Right lobe of liver (tissue), 6 donors: ENCODE results near the gene ATRX. TPM values are rescaled to one million over a fixed set of nuclear protein-coding genes. Genes with fewer than 3 reads are reported as not detected.
A peak's percentile ranks its signal among the peaks of the same experiment; 100 is the strongest.

Experiments used
- ATAC-seq, 4 donors: fragments of 200-7000 bp; cut with Tn5 transposase; one replicate each; pipeline ENCODE4 v1.9.1; 2020; ENCODE audit warnings: mild to moderate bottlenecking in 4 of 4, moderate library complexity in 4 of 4
- DNase-seq, 3 donors: peaks; one replicate each; pipeline ENCODE4 v3.0.0-alpha.2; 2020
- H3K27ac ChIP-seq, 3 donors: fragments of 200-600 bp; one replicate each; pipeline ENCODE4 v1.8.0; 2022
- H3K27me3 ChIP-seq, 2 donors: fragments of 200-600 bp; one replicate each; pipeline ENCODE4 v1.8.0; 2022
- H3K36me3 ChIP-seq, 4 donors: fragments of 200-600 bp; sonication (generic) in 1 of 4; one replicate each; pipeline versions ENCODE4 v1.5.1 to v1.8.0; 2017 to 2022; ENCODE audit warnings: control low read depth in 1 of 4
- H3K4me1 ChIP-seq, 4 donors: fragments of 200-600 bp; sonication (generic) in 1 of 4; one replicate each; pipeline versions ENCODE4 v1.5.1 to v1.8.0; 2017 to 2022; ENCODE audit warnings: control low read depth in 1 of 4
- H3K4me3 ChIP-seq, 3 donors: fragments of 200-600 bp; one replicate each; pipeline ENCODE4 v1.8.0; 2022
- H3K9me3 ChIP-seq, 4 donors: fragments of 200-600 bp; sonication (generic) in 1 of 4; one replicate each; pipeline versions ENCODE4 v1.5.1 to v1.8.0; 2017 to 2022; ENCODE audit warnings: control low read depth in 1 of 4
- POLR2A ChIP-seq: fragments of 450-650 bp; IDR thresholded peaks from one replicate; pipeline ENCODE4 v1.6.1; 2017; ENCODE audit warnings: antibody characterized with exemption, mild to moderate bottlenecking
- whole genome bisulfite sequencing: methylation state at CpG from one replicate; pipeline ENCODE4 v1.1.6; 2018; ENCODE audit warnings: low coverage, low lambda C conversion rate; ENCODE audit not compliant: insufficient coverage; ENCODE audit errors: missing lambda C conversion rate; 5-methylcytosine and 5-hydroxymethylcytosine counted together
- intact Hi-C, 2 donors: fragments of 100-400 bp; cut with DNase I; formaldehyde crosslinking; loops; one replicate each; pipeline versions ENCODE4 v1.11.2 to v1.14.1; 2022
- total RNA-seq, 6 experiments: library from RNA; depleted of rRNA in 2 of 6; stranded (reverse); fragments of >200 nt in 2 of 6; fragmentation: NEBNext Ultra II Directional in 3 of 6; extraction: Animal tissue kit (Norgen Biotek cat#: 25700) in 3 of 6; gene quantifications; one replicate each; pipeline versions ENCODE4 v1.1.0 to v1.2.4, GENCODE V29; 2016 to 2023
- TF ChIP-seq, protein P1 (sequence below), 4 donors: fragments of 200-600 bp in 3 of 4; fragments of 450-650 bp in 1 of 4; IDR thresholded peaks; one replicate each; pipeline versions ENCODE4 v1.5.1 to v1.8.0; 2016 to 2022; ENCODE audit warnings: antibody characterized with exemption in 4 of 4, mild to moderate bottlenecking in 2 of 4
- donor health status: DM: no; HTN: yes; CAD: no.
- donor health status: DM: no; HTN: no; CAD: no.
- donor health status: DM: no; HTN: no; CAD: no.
- donor health status: DM: no; HTN: yes; CAD: no.
- donor health status: DM: no; HTN: yes; CAD: no.

ATRX gene
- total RNA-seq, 6 experiments from 2014 or later, result 15.9 to 32.2 (median 21.3) TPM

DNA sequence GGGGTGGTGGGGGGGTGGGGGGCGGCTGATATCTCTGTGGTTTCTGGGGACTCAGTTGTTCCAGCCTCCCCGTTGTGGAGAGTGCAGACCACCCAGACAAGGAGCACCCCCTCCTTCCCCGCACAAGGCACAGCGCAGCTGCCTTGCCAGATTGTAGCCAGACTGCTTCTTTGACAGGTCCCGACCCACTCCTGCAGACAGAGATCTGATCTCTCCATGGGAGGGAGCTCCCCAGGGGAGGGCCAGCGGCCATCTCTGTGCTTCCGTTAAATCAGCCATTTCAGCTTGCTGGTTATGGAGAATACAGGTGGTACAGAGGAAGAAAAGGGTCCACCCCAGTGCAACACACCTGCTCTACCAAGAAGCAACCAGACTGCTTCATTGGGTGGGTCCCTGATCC lies 258.0 kb downstream of the ATRX start:
- ATAC-seq (peak in 1 of 4 donors; percentile 24), DNase-seq (no peak)
- Histone ChIP-seq H3K4me3 (no peak overlapping the region), H3K27ac (no peak overlapping the region), H3K36me3 (no peaks in the 10 kb centered on the region), H3K4me1 (no peaks in the 10 kb centered on the region), H3K27me3 (no peaks in the 10 kb centered on the region), H3K9me3 (no peaks in the 10 kb centered on the region)
- 100% methylated on average over 1 of the region's 7 CpGs for WGBS
- intact Hi-C loops, result no loop called here
- TF ChIP-seq POLR2A, result no peak
- TF ChIP-seq, protein P1, sequence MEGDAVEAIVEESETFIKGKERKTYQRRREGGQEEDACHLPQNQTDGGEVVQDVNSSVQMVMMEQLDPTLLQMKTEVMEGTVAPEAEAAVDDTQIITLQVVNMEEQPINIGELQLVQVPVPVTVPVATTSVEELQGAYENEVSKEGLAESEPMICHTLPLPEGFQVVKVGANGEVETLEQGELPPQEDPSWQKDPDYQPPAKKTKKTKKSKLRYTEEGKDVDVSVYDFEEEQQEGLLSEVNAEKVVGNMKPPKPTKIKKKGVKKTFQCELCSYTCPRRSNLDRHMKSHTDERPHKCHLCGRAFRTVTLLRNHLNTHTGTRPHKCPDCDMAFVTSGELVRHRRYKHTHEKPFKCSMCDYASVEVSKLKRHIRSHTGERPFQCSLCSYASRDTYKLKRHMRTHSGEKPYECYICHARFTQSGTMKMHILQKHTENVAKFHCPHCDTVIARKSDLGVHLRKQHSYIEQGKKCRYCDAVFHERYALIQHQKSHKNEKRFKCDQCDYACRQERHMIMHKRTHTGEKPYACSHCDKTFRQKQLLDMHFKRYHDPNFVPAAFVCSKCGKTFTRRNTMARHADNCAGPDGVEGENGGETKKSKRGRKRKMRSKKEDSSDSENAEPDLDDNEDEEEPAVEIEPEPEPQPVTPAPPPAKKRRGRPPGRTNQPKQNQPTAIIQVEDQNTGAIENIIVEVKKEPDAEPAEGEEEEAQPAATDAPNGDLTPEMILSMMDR (IDR thresholded peaks at IDR 0.05), result no peak

DNA sequence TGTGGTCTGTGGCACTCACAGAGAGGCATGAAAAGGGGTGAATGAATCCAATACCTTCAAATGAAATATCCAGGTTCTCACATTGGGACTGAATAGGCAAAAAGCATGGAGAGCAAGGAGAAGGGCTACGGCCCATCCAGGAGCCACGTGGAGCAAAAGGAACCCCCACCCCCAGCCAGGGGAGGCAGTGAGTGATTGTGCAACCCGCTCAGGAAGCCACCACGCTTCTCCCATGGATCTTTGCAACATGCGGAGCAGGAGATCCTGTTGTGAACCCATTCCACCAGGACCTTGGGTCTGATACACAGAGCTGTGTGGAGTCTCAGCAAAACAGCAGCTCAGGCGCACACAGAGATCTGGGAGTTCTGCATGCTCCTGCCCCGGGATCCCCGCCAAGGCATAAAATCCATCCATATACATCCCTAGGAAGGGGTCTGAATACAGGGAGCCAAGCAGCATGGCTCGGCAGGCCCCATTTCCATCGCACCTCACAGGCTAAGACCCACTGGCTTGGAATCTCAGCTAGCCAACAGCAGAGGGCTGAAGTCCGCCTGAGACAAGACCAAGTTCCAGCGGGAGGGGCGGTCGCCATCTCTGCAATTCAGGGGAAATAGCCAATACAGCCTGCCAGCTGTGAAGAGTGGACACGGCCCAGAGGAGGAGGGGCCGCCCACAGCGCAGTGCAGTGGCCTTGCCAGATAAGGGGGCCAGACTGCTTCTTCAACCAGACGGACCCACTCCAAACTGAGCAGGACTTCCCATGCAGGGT lies 258.6 kb downstream of the ATRX start:
- 50% methylated on average over 5 of the region's 18 CpGs for WGBS
- ATAC-seq, result peak in 2 of 4 donors; percentile 22 to 31

DNA sequence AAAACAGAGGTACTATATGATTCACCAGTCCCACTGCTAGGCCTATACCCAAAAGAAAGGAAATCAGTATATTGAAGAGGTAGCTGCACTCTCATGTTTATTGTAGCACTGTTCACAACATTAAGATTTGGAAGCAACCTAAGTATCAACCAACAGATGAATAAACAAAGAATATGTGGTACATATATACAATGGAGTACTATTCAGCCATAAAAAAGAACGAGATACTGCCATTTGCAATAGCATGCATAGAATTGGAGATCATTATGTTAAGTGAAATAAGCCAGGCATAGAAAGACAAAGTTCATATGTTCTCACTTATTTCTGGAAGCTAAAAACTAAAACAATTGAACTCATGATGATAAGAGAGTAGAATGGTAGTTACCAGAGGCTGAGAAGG lies 266.3 kb downstream of the ATRX start:
- Histone ChIP-seq H3K4me3 (no peak overlapping the region), H3K27me3 (no peaks in the 10 kb centered on the region), H3K27ac (no peak overlapping the region), H3K9me3 (no peaks in the 10 kb centered on the region), H3K36me3 (no peaks in the 10 kb centered on the region), H3K4me1 (no peaks in the 10 kb centered on the region)
- ATAC-seq (no peak), DNase-seq (no peak)
- WGBS, result 38% methylated on average over 1 of the region's 1 CpG
- no peak for TF ChIP-seq POLR2A
- TF ChIP-seq, protein P1 (IDR thresholded peaks at IDR 0.05), result no peak
- intact Hi-C loops, result no loop called here

More for the DNA sequence above, 258.6 kb downstream of the ATRX start:
- H3K4me3 ChIP-seq, result no peak overlapping the region
- H3K4me1 ChIP-seq, result no peaks in the 10 kb centered on the region
- H3K27me3 ChIP-seq, result no peaks in the 10 kb centered on the region
- TF ChIP-seq, protein P1 (IDR thresholded peaks at IDR 0.05), result no peak
- TF ChIP-seq POLR2A, result no peak
- no peak for DNase-seq
- H3K27ac ChIP-seq, result no peak overlapping the region
- intact Hi-C loops, result no loop called here
- H3K36me3 ChIP-seq, result no peaks in the 10 kb centered on the region
- H3K9me3 ChIP-seq, result no peaks in the 10 kb centered on the region

DNA sequence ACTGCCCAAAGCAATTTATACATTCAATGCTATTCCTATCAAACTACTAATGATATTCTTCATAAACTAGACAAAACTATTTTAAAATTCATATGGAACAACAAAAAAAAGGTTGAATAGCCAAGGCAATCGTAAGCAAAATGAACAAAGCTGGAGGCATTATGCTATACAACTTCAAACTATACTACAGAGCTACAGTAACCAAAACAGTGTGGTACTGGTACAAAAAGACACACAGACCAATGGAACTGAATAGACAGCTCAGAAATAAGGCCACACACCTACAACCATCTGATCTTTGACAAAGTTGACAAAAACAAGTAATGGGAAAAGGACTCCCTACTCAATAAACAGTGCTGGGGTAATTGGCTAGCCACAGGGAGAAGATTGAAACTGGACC lies 271.8 kb downstream of the ATRX start:
- Histone ChIP-seq H3K36me3 (no peaks in the 10 kb centered on the region), H3K9me3 (no peaks in the 10 kb centered on the region), H3K4me3 (no peak overlapping the region), H3K27me3 (peaks cover 0 to 3% of the 10 kb centered on the region in 2 donors), H3K4me1 (no peaks in the 10 kb centered on the region), H3K27ac (no peak overlapping the region)
- TF ChIP-seq, protein P1 (IDR thresholded peaks at IDR 0.05), result no peak
- ATAC-seq (no peak), DNase-seq (no peak)
- intact Hi-C loops, result no loop called here
- 53% methylated on average over 1 of the region's 1 CpG for WGBS
